Testis (tissue), 2 donors: ENCODE results near the gene ARL10.

ENCODE experiments used
- CTCF ChIP-seq, 3 experiments: fragments of 450-650 bp in 2 of 3; fragments of 200-600 bp in 1 of 3; sonication (generic) in 1 of 3; IDR thresholded peaks; one replicate each; pipeline ENCODE4 v1.5.1; 2016 to 2019; ENCODE audit warnings: antibody characterized with exemption in 3 of 3, mild to moderate bottlenecking in 2 of 3, moderate library complexity in 1 of 3
- POLR2A ChIP-seq: fragments of 450-650 bp; IDR thresholded peaks from one replicate; pipeline ENCODE4 v1.6.1; 2017; ENCODE audit warnings: antibody characterized with exemption, mild to moderate bottlenecking, moderate library complexity

- TF ChIP-seq CTCF (IDR thresholded peaks at IDR 0.05) (no peak), POLR2A (no peak)
Observed at GRCh38 chr5:176356179-176356566, 9.1 kb upstream of the ARL10 start.
